SK-N-MC (cell line): ENCODE measurements around the gene RARRES2.

ENCODE experiments used
- DNase-seq: peaks from one replicate; pipeline ENCODE4 v3.0.0-alpha.2; 2011; ENCODE audit warnings: low read depth, low spot score
- H3K27ac ChIP-seq: fragments of 200-600 bp; sonication (generic); 2 replicates; pipeline ENCODE4 v1.5.1; 2016; ENCODE audit warnings: mixed run types
- H3K36me3 ChIP-seq: fragments of 200-600 bp; sonication (generic); 2 replicates; pipeline ENCODE4 v1.6.1; 2017; ENCODE audit warnings: antibody characterized with exemption, low read length, mixed read lengths; ENCODE audit not compliant: insufficient read depth
- H3K4me3 ChIP-seq: fragments of 200-600 bp; sonication (generic); 2 replicates; pipeline ENCODE4 v1.5.1; 2016
- H3K9ac ChIP-seq: fragments of 200-600 bp; sonication (generic); 2 replicates; pipeline ENCODE4 v1.8.0; 2017; ENCODE audit warnings: mixed run types, mixed read lengths; ENCODE audit not compliant: insufficient read length
- H3K9me3 ChIP-seq: fragments of 200-600 bp; sonication (generic); 2 replicates; pipeline ENCODE4 v1.6.1; 2017; ENCODE audit warnings: low read depth, mild to moderate bottlenecking, antibody characterized with exemption, low read length, moderate library complexity, mixed read lengths
- EZH2 ChIP-seq: fragments of 200-600 bp; sonication (generic); IDR thresholded peaks from one replicate; pipeline ENCODE4 v1.6.1; 2017; ENCODE audit warnings: antibody characterized with exemption
- FOXP2 ChIP-seq: optimal IDR thresholded peaks from 2 replicates; pipeline ENCODE3; 2011; ENCODE audit warnings: mild to moderate bottlenecking, moderate library complexity; ENCODE audit not compliant: insufficient read depth; ENCODE audit errors: extremely low read length, control extremely low read depth
- POLR2AphosphoS5 ChIP-seq: IDR thresholded peaks from 2 replicates; pipeline ENCODE4 v1.6.1; 2012; ENCODE audit warnings: mild to moderate bottlenecking, low read depth, low read length, borderline replicate concordance

Gene RARRES2

GRCh38 chr7:150337659-150338081, 3.8 kb downstream of the RARRES2 start:
- Histone ChIP-seq H3K36me3 (no peaks in the 10 kb centered on the region), H3K9ac (no peak overlapping the region), H3K4me3 (no peak overlapping the region), H3K9me3 (no peaks in the 10 kb centered on the region), H3K27ac (no peak overlapping the region)
- TF ChIP-seq EZH2 (no peak), FOXP2 (no peak), POLR2AphosphoS5 (no peak)
- no peak for DNase-seq

- Histone ChIP-seq H3K9ac (no peak overlapping the region), H3K27ac (no peak overlapping the region), H3K9me3 (no peaks in the 10 kb centered on the region), H3K4me3 (no peak overlapping the region), H3K36me3 (no peaks in the 10 kb centered on the region)
- no peak for DNase-seq
- TF ChIP-seq EZH2: no peak
- TF ChIP-seq FOXP2: no peak
- TF ChIP-seq POLR2AphosphoS5: no peak
Measured at GRCh38 chr7:150337179-150337578, 4.2 kb downstream of the RARRES2 start.

GRCh38 chr7:150336746-150337145, 4.7 kb downstream of the RARRES2 start:
- no peak for TF ChIP-seq FOXP2
- no peak for DNase-seq
- Histone ChIP-seq H3K4me3 (no peak overlapping the region), H3K27ac (no peak overlapping the region), H3K9me3 (no peaks in the 10 kb centered on the region), H3K9ac (no peak overlapping the region), H3K36me3 (no peaks in the 10 kb centered on the region)

GRCh38 chr7:150335774-150336112, 5.7 kb downstream of the RARRES2 start:
- no peaks in the 10 kb centered on the region; the same call in 1 of the 2 replicates for H3K36me3 ChIP-seq
- no peak for TF ChIP-seq POLR2AphosphoS5
- no peak for TF ChIP-seq EZH2
- no peak for TF ChIP-seq FOXP2
- H3K4me3 ChIP-seq: no peak overlapping the region
- H3K27ac ChIP-seq: 0 out of 2 replicates have a peak overlapping the region, but pooled peaks have one; percentile 31
- DNase-seq: no peak
- H3K9me3 ChIP-seq: no peaks in the 10 kb centered on the region
- H3K9ac ChIP-seq: no peak overlapping the region

- no peak for DNase-seq
- H3K9me3 ChIP-seq: no peaks in the 10 kb centered on the region
- peaks cover under 1% of the 10 kb centered on the region; the same call in 1 of the 2 replicates for H3K36me3 ChIP-seq
- TF ChIP-seq EZH2 (no peak), FOXP2 (no peak)
- no peak overlapping the region for H3K4me3 ChIP-seq
- peak overlapping the region; percentile 30; the same call in 1 of the 2 replicates for H3K27ac ChIP-seq
- no peak overlapping the region for H3K9ac ChIP-seq
Measured at GRCh38 chr7:150335108-150335773, 6.2 kb downstream of the RARRES2 start.

GRCh38 chr7:150334108-150334507, 7.3 kb downstream of the RARRES2 start:
- Histone ChIP-seq H3K9ac (no peak overlapping the region), H3K27ac (no peak overlapping the region), H3K36me3 (peaks cover 12% of the 10 kb centered on the region; the same call in 1 of the 2 replicates), H3K4me3 (no peak overlapping the region), H3K9me3 (no peaks in the 10 kb centered on the region)
- TF ChIP-seq EZH2 (no peak), FOXP2 (no peak), POLR2AphosphoS5 (no peak)
- no peak for DNase-seq

- Histone ChIP-seq H3K9me3 (no peaks in the 10 kb centered on the region), H3K9ac (no peak overlapping the region), H3K36me3 (peaks cover 17% of the 10 kb centered on the region; the same call in 1 of the 2 replicates), H3K4me3 (no peak overlapping the region), H3K27ac (no peak overlapping the region)
- DNase-seq: no peak
- TF ChIP-seq EZH2 (no peak), FOXP2 (no peak), POLR2AphosphoS5 (no peak)
Measured at GRCh38 chr7:150333659-150334058, 7.8 kb downstream of the RARRES2 start.

- H3K36me3 ChIP-seq: peaks cover 23% of the 10 kb centered on the region
- TF ChIP-seq EZH2: no peak
- TF ChIP-seq POLR2AphosphoS5: no peak
- no peak for TF ChIP-seq FOXP2
- no peaks in the 10 kb centered on the region for H3K9me3 ChIP-seq
- H3K27ac ChIP-seq: no peak overlapping the region
- no peak overlapping the region for H3K9ac ChIP-seq
- no peak overlapping the region for H3K4me3 ChIP-seq
- no peak for DNase-seq
Measured at GRCh38 chr7:150332852-150333635, 8.4 kb downstream of the RARRES2 start.

- DNase-seq: no peak
- TF ChIP-seq EZH2 (no peak), FOXP2 (no peak), POLR2AphosphoS5 (no peak)
- H3K4me3 ChIP-seq: no peak overlapping the region
- H3K27ac ChIP-seq: no peak overlapping the region
- peaks cover 50% of the 10 kb centered on the region for H3K36me3 ChIP-seq
- no peaks in the 10 kb centered on the region for H3K9me3 ChIP-seq
- H3K9ac ChIP-seq: no peak overlapping the region
Measured at GRCh38 chr7:150330211-150330885, 11.1 kb downstream of the RARRES2 start.
